Hepatocyte (in vitro differentiated cells): Measurements from ENCODE around the gene ERBB4.

Experiments used
- EZH2phosphoT487 ChIP-seq: fragments of 200-600 bp; sonication (generic); IDR thresholded peaks from one replicate; pipeline ENCODE4 v1.6.1; 2018; ENCODE audit warnings: antibody characterized with exemption, mild to moderate bottlenecking, low read depth, moderate library complexity; ENCODE audit not compliant: unreplicated experiment, severe bottlenecking
- TF ChIP-seq, protein P1 (sequence below): fragments of 200-600 bp; sonication (generic); IDR thresholded peaks from 2 replicates; pipeline ENCODE4 v1.5.1; 2016; ENCODE audit warnings: antibody characterized with exemption, mild to moderate bottlenecking; ENCODE audit not compliant: poor library complexity

DNA sequence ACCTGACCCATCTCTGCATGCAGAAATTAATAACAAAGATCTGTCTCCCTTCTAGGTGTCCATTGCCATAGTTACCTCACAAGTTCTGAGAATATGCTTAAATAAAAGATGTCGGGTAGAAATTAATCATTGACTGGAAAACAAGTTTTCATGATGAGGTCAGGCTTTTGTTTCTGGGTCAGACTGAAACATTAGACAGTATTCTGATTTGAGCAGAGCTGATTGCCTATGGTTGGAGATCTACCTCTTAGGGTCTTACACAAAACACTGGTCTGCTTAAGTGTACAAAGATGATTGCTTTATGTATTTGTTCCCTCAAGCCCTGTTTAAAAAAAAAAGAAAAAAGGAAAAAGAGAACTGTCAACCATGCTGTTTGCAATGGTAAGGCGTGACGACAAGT, 1025.8 kb downstream of the ERBB4 start:
- TF ChIP-seq, protein P1, sequence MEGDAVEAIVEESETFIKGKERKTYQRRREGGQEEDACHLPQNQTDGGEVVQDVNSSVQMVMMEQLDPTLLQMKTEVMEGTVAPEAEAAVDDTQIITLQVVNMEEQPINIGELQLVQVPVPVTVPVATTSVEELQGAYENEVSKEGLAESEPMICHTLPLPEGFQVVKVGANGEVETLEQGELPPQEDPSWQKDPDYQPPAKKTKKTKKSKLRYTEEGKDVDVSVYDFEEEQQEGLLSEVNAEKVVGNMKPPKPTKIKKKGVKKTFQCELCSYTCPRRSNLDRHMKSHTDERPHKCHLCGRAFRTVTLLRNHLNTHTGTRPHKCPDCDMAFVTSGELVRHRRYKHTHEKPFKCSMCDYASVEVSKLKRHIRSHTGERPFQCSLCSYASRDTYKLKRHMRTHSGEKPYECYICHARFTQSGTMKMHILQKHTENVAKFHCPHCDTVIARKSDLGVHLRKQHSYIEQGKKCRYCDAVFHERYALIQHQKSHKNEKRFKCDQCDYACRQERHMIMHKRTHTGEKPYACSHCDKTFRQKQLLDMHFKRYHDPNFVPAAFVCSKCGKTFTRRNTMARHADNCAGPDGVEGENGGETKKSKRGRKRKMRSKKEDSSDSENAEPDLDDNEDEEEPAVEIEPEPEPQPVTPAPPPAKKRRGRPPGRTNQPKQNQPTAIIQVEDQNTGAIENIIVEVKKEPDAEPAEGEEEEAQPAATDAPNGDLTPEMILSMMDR = no peak
- no peak for TF ChIP-seq EZH2phosphoT487
